GM18861 (cell line): ENCODE data around the gene SMG7.

Experiments
- ATAC-seq: cut with Tn5 transposase; IDR thresholded peaks from one replicate; pipeline ENCODE4 v1.9.1; 2021; ENCODE audit not compliant: unreplicated experiment

Gene SMG7

GRCh38 chr1:183512450-183512849 lies 40.2 kb downstream of the SMG7 start:
- no peak for ATAC-seq

GRCh38 chr1:183514235-183514634 lies 41.9 kb downstream of the SMG7 start:
- no peak for ATAC-seq

GRCh38 chr1:183515002-183515689 lies 42.8 kb downstream of the SMG7 start:
- no peak for ATAC-seq

GRCh38 chr1:183516725-183517124 lies 44.4 kb downstream of the SMG7 start:
- no peak for ATAC-seq

GRCh38 chr1:183517401-183517800 lies 45.1 kb downstream of the SMG7 start:
- no peak for ATAC-seq

- ATAC-seq, result no peak
Observed at GRCh38 chr1:183520379-183520778, 48.1 kb downstream of the SMG7 start.

- ATAC-seq, result no peak
Observed at GRCh38 chr1:183522104-183522503, 49.8 kb downstream of the SMG7 start.

- ATAC-seq, result no peak
Observed at GRCh38 chr1:183528577-183528976, 56.3 kb downstream of the SMG7 start.

- ATAC-seq, result no peak
Observed at GRCh38 chr1:183533617-183534174, 61.4 kb downstream of the SMG7 start.

- no peak for ATAC-seq
Observed at GRCh38 chr1:183537405-183537804, 65.1 kb downstream of the SMG7 start.

- ATAC-seq, result no peak
Observed at GRCh38 chr1:183543619-183544204, 71.4 kb downstream of the SMG7 start.

GRCh38 chr1:183544598-183545297 lies 72.4 kb downstream of the SMG7 start:
- no peak for ATAC-seq

- ATAC-seq, result no peak
Observed at GRCh38 chr1:183546427-183546826, 74.1 kb downstream of the SMG7 start.

- ATAC-seq, result no peak
Observed at GRCh38 chr1:183548116-183548515, 75.8 kb downstream of the SMG7 start.

- no peak for ATAC-seq
Observed at GRCh38 chr1:183550915-183551314, 78.6 kb downstream of the SMG7 start.

- ATAC-seq, result no peak
Observed at GRCh38 chr1:183551924-183552323, 79.6 kb downstream of the SMG7 start.

- no peak for ATAC-seq
Observed at GRCh38 chr1:183552441-183552840, 80.1 kb downstream of the SMG7 start.

GRCh38 chr1:183552891-183553290 lies 80.6 kb downstream of the SMG7 start:
- no peak for ATAC-seq

GRCh38 chr1:183553331-183553730 lies 81.0 kb downstream of the SMG7 start:
- ATAC-seq, result no peak

- no peak for ATAC-seq
Observed at GRCh38 chr1:183553764-183554163, 81.5 kb downstream of the SMG7 start.

GRCh38 chr1:183554577-183554976 lies 82.3 kb downstream of the SMG7 start:
- ATAC-seq, result no peak

GRCh38 chr1:183559061-183559460 lies 86.8 kb downstream of the SMG7 start:
- no peak for ATAC-seq
